NCI-H187 (cell line): ENCODE results near the gene RHBDL2.
"Not testable (repeated sequence)": the region's sequence is repeated elsewhere in the genome, so short reads cannot be mapped to it uniquely, and the experiment has no call there.

ENCODE experiments used
- DNase-seq, 2 experiments: peaks; one replicate each; lab custom pipeline; 2025; lab: John Stamatoyannopoulos, UW

The RHBDL2 gene

DNA sequence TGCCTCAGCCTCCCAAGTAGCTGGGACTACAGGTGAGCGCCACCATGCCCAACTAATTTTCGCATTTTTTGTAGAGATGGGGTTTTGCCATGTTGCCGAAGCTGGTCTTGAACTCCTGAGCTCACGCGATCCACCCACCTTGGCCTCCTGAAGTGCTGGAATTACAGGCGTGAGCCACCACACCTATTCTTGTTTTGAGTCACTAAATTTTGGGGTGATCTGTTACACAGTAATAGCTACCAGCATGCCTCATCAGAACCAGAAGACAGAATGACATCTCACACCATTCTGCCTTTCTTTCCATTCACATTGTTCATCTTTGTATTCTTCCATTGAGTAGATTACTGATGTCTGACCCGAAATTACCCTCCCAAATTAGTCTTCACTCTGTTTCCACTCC, 9.1 kb downstream of the RHBDL2 start:
- DNase-seq, result no peak

DNA sequence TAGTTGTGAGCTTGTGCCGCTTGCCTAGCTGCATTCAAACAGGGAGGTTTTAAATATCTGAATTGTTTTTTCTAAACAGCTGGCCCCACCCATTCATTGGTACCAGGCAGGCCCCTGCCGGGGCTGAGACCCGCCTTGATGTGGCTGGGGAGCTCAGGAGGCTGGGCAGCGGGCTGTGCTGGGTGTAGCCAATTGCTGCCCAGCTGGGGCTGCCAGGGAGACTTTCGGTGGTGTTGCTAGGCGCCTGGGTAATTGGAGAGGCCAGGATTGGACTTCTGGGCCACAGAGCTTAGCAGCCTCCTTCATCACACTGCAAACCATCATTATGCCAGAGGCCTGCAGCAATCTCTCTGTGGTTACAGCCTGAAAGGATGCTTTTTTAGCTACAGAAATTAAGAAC, 12.2 kb downstream of the RHBDL2 start:
- no peak for DNase-seq

DNA sequence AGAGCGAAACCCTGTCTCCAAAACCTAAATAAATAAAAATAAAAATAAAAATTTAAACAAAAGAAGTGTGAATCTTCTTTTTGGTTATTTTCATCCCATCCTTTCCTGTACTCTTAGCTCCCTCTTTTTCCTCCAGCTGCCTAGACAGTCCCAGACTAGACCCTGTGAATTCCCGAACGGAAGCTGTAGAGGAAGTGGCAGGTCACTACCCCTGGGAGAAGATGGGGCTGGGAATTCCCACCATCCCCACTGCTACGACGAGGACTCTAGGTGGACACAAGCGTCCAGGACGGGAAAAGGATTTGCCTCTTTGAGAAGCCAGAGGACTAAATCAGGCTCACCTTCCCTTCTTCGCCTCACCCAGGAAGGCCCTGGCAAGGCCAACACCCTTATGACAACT, 12.6 kb downstream of the RHBDL2 start:
- no peak for DNase-seq

DNA sequence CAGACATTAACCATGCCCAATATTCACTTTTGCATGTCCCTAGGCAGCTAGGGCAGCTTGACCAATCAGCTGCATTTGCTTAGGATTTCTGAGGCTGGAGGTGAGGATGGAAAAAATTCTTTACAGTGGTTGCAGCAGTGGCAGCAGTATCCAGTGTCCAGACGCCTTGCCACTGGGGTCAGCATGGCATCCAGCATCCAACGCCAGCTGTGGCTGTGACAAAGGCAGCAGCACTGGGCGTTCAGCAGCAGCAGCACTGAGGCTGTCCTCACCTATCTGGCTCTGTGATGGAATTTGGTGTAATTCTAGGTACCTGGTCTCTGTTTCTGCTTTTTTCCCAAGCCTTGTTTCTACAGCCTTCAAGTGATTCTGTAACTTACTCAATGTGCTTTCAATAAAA, 15.5 kb downstream of the RHBDL2 start:
- no peak for DNase-seq

DNA sequence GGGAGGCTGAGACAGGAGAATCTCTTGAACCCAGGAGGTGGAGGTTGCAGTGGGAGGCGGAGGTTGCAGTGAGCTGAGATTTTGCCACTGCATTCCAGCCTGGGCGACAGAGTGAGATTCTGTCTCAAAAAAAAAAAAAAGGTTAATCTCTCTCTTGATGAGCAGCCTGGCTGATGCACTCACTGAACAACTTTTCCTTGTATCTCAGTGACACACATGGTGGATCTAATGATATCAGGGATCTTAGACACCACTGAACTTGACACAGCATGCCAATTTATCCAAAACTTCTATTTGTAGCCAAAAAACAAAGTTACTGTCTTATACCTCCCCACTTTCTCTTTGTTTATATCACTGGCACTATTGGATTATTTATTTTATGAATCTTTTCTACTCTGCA, 16.2 kb downstream of the RHBDL2 start:
- no peak for DNase-seq

DNA sequence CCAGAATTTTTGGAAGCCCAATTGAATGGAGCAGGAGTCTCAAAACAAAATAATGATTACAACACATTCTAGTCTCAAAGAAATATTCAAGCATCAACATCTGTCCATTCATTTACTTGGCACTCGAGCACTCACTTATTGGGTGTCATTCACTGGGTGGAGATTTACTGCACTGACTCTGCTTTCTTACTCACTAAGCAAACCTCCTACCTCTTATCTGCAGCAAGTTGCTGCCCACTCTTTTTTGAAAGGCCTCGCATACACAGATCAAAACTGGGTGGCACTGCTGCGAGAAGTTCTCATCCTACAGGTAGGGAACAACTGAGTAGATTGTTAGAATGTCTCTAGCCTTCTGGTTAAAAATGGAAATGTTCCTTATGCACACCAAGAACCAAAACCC, 18.0 kb downstream of the RHBDL2 start:
- DNase-seq, result no peak

DNA sequence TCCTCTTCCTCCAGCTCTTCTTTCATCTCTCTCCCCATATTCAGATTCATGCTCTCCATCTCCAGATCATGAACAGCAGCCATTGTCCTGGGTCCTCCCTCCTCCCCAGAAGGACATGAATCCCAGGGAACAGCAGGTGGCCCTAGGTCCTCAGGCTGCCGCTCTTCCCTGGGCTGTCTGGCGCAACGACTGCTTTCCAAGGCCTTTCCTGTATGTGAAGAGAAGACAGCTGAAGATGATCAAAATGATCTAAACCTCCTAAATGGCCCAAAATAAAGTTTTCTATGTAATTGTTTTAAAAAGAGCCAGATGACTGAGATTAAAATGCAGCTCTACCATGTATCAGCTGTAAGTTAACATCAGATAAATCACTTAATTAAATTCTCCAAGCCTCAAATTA, 22.5 kb downstream of the RHBDL2 start:
- no peak for DNase-seq

DNA sequence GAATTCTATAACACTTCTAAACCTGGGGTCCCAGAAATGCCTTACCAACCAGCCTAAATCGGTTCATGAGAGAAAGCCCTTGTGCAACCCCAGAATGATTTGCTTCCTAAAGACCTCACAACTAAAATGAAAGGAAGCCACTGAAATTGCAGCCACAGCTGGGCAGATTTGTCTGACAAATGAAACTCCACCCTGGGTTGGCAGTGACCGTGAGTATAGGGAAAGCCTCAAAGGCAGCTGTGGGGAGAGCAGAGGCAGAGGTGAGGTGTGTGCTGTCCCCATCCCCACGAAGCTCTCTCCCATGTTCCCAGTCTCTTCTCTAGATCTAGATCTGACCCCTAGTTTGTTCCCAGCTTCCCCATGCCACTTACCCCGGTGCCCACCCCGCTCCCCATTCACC, 23.1 kb downstream of the RHBDL2 start:
- DNase-seq, result no peak

DNA sequence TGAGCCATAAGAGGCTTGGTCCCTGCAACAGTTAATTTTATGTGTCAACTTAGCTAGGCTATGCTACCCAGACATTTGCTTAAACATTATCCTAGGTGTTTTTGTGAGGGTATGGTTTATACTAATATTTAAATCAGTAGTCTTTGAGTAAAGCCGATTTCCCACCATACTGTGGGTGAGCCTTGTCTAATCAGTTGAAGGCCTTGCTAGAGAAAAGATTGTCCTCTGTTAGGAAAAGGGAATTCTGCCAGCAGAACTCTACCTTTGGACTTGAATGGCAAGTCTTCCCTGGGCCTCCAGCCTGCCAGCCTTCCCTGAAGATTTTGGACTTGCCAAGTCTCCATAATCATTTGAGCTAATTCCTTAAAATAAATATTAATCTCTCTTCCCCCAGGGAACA, 23.9 kb downstream of the RHBDL2 start:
- no peak for DNase-seq

DNA sequence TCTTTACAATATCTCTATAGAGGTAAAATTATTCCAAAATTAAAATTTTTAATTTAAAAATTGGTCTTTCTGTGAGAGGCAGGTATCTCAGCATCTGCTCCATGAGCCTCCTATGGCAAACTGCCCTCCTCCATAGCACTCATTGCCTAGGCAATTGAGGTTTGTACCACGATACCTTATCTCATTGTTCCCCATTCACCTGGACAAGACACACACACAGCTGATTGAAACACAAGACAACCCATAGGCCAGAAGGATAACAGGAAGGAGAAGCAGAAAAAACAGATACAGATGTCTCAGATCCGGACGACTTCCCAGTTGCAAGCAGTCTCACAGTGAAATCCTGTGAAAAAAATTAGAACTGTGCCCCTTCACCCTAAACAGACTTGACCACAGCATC, 24.3 kb downstream of the RHBDL2 start:
- no peak for DNase-seq

DNA sequence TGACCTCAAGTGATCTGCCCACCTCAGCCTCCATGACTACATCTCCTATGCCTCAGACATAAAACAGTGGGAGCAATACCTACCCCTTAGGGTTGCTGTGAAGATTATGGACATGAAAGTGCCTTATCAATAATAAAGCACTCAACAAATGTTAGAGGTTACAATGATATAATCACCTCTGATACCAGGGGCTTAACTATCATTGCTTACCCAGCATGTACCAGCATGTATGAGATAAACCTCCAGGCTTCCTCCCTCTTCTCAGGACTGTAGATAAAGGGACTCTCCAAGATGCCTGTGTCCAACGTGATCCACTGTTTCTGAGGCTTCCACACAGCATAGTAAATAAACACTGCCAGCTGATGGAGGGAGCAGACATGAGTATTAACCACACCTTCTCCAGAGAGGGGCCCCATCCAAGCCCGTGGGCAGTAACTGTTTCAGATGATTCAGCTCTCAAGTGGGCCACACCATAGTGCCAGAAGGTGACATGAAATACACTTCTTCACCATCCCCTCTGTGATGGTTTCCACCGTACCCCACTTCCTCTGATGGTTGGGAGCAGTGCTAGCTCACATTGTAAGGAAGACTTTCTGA, 26.2 kb downstream of the RHBDL2 start:
- no peak for DNase-seq

DNA sequence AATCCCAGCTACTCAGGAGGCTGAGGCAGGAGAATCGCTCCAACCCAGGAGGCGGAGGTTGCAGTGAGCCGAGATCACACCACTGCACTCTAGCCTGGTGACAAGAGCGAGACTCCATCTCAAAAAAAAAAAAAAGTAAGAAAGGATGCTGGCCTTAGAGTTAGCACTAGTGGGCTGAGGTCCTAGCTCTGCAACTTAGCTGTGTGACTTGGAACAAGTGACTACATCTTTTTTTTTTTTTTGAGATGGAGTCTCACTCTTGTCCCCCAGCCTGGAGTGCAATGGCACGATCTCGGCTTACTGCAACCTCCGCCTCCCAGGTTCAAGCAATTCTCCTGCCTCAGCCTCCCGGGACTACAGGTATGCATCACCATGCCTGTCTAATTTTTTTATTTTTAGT, 26.7 kb downstream of the RHBDL2 start:
- DNase-seq, result not testable (repeated sequence)

DNA sequence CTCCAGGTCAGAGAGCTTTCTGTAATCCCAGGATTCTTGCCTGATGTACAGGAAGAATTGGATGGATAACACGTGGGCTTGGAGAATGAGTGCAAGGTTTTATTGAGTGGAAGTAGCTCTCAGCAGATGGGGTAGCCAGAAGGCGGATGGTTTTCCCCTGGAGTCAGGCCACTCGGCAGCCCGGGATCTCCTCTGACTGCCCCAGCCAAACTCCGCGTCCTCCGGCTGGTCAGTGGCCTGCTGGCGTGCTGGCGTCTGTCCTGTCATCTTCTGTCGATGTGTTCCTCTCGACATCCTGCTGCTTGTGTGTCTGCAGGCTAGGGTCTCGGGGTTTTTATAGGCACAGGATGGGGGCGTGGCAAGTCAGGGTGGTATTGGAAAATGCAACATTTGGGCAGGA, 32.8 kb downstream of the RHBDL2 start:
- DNase-seq, result no peak

DNA sequence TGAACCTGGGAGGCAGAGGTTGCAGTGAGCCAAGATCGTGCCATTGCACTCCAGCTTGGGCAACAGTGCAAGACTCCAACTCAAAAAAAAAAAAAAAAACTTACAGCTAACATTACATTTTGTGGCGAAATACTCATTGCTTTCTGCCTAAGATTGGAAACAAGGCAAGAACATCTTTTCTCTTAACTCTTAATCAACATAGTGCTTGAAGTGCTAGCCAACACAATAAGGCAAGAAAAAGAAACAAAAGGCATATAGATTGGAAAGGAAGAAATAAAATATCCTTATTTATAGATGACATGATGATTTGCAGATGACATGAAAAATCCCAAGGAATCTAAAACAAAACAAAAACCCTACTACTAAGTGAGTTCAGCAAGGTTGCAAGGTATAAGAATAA, 35.6 kb downstream of the RHBDL2 start:
- no peak for DNase-seq

DNA sequence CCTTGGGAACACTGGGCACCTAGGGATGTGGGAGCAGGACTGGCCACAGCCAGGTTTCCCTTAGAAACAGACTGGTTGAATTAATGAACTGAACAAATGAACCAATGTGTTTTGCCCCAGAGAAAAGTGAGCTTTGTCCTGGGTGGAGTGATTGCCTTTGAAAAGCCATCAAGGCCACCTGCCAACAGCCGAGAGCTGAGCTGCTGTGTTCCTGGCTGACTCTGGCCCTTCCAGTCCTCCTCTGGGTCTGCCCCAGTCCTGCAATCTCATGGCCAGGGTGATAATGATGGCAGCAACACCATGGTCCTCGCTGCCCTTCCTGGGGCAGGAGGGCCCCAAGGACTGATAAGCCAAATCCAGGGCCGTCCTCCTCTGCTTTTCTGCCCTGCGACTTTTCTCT, 42.1 kb downstream of the RHBDL2 start:
- DNase-seq, result no peak

DNA sequence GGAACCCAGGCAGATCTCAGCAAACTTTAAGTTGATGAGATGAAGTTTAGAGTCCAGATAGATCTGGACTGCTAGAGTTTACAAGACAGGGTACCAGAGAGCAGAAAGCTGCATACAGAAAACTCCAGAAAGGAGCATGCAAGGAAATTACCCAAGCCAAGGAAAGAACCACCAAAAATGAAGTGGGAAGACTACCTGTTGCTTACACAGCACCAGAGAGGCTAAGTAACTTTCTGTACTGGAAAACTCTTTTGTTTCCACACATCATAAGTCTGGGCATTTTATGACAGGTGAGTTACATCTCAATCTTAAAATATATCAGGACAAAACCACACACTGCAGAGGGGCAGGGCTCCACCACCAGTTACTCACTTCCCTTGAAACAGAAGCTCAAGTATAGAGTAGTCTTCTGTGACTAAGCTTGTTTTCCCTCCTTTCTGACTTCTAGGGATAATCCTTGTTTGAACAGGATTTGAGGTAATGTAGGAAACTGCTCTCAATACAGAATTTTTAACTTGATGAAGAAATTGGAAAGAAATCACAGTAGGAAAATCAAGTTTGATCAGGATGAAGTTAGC, 42.9 kb downstream of the RHBDL2 start:
- DNase-seq, result no peak

DNA sequence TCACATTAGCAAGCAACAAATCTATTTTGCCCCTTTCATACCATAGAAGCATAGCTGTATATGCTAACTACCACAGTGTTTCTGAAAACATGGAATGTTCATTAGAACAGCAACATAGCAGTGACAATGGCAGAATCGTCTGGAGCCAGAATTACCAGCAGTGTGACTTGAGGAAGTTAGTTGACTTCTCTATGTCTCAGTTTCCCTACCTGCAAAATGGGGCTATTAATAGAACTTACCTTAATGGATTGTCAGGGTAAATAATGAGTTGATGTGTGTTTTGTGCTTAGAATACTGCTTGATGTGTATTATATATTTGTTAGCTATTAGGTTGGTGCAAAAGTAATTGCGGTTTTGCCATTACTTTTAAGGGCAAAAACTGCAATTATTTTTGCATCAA, 45.5 kb downstream of the RHBDL2 start:
- no peak for DNase-seq

DNA sequence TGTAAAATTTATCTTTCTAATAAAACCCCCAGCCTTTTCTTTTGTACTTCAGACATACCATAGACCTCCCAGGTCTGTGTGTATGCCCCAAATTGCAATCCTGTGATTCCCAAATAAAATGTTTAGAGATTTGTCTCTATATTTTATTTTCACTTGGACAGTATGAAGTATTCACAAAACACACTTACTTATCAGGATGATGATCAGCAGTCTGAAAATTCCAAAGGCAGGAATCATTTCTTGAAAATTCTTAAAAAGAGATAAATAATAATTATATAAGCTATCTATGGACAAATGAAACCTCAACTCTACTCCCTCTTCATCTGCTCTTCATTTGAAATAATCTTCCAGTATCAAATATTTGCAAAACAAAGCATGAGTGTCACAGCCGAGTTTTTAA, 48.7 kb downstream of the RHBDL2 start:
- no peak for DNase-seq

DNA sequence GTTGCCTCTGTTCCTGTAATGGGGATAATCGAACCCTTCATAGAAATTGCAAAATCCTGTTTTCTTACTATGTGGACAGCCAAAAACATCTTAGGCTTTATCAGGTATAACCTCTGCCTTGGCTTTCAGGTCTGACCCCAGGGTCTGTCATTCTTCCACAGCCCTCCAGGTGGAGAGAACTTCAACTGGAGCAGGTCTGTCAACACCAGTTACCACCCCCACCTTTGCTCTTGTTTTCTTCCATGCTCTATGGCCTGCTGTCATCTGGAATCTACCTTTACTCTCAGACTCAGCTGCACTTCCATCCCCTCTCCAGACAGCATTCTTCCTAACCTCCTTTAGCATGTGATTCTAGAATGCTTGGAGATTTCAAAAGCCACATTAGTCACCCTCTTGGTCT, 49.9 kb downstream of the RHBDL2 start:
- no peak for DNase-seq

DNA sequence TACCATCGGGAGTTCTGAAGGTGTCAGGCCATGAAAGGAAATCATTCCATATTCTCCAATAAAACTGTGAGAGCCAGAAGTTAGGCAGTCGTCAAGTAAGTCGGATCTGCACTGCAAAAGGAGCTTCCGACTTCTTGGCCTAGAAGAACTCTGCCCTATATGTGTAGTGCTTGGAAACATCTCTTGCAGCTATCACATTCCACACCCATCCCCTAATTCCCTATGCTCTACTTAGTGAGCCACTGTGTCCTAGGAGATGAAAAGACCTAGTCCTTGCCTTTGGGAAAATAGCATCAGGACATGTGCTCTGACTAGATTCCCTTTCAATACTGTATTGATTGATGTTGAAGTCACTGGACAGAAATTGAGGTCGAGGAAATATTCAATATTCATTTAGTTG, 52.0 kb downstream of the RHBDL2 start:
- DNase-seq, result no peak

DNA sequence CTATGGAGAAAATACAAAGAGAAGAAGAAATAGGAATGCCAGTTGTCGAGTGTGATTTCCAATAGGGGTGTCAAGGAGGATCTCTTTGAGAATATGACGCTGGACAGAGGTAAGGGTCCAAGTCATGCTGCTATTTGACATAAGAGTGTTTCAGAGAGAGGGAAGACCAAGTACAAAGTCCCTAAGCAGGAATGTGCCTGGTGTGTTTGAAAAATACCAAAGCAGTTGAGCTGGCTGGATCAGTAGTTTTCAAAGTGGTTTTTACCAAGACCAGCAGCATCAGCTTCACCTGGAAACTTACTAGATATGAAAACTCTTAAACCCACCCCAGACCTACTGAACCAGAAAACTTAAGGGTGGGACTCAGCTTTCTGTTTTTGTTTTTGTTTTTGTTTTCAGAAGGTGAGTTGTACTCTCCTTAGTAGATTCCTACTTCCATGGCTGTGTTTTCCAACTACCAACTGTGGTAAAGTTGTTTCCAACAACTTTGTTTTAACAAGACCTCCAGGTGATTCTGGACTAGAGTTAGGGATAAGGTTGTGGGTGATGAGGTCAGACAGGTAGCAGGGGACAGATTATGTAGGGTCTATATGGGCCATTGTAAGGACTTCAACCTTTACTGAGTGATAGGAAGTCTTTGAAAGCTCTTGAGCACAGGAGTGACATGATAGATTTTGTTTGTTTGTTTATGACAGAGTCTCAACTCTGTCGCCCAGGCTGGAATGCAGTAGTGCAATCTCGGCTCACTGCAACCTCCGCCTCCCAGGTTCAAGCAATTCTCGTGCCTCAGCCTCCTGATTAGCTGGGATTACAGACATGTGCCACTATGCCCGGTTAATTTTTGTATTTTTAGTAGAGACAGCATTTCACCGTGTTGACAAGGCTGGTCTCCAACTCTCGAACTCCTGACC, 53.0 kb downstream of the RHBDL2 start:
- no peak for DNase-seq

DNA sequence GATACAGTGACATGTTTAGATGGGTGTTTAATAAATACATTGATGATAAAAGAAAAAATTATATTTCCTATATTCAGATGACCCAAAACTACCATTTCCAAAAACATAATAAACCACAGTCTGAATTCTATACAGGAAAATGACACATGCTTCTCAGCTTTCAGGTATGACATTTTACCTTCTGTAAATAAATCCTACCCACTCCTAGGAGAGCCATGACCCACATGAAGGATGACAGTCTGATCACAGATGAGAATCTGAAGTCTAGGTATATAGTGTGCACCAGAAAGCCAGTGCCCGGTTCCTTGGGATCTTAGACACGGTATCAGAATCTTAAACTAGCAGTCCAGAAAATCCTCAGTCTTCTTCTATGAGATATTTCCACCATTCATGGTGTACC, 56.5 kb downstream of the RHBDL2 start:
- no peak for DNase-seq

DNA sequence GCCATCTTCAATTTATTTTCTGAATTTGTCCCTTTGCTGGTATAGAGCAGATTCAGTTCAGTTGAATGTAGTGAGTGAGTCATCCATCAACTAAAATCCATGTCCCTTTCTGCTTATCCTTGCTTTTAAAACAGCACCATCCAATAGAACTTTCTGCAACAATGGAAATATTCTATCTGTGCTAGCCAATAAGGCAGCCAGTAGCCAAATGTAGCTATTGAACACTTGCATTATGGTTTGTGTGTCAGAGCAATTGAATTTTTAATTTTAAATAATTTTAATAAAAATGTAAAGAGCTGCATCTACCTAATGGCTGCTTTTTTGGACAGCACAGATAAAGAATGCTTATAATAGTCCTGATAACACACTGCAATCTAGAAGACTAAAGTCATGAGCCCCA, 60.1 kb downstream of the RHBDL2 start, which contains the start of gene GJA9:
TSS of gene GJA9 (minus strand) at position 101 of the 400 bp plus-strand sequence. CDS start 5,489 bp downstream, outside the sequence.
- DNase-seq, result no peak
